Tongue (tissue), 2 donors: ENCODE data around the gene PLAC9. TPM values are rescaled to one million over a fixed set of nuclear protein-coding genes. Genes with fewer than 3 reads are reported as not detected.
A peak's percentile ranks its signal among the peaks of the same experiment; 100 is the strongest.

Source experiments
- DNase-seq: peaks from one replicate; pipeline ENCODE4 v3.0.0-alpha.2; 2015
- total RNA-seq: library from RNA; depleted of rRNA; stranded (reverse); fragments of >200 nt; gene quantifications from one replicate; pipeline ENCODE4 v1.2.3, GENCODE V29; 2014

Gene PLAC9
- total RNA-seq, 1 donor from 2014 or later = 31.2 TPM

GRCh38 chr10:80184291-80184690, 51.8 kb downstream of the PLAC9 start:
- no peak for DNase-seq

GRCh38 chr10:80185578-80186299, 53.2 kb downstream of the PLAC9 start:
- DNase-seq = no peak

- no peak for DNase-seq
Observed at GRCh38 chr10:80186364-80187012, 54.0 kb downstream of the PLAC9 start.

- DNase-seq = no peak
Observed at GRCh38 chr10:80187060-80187459, 54.5 kb downstream of the PLAC9 start.

GRCh38 chr10:80187465-80188409, 55.2 kb downstream of the PLAC9 start:
- no peak for DNase-seq

GRCh38 chr10:80188713-80189112, 56.2 kb downstream of the PLAC9 start:
- DNase-seq = no peak

GRCh38 chr10:80191589-80192270, 59.2 kb downstream of the PLAC9 start:
- DNase-seq = no peak

GRCh38 chr10:80192553-80192952, 60.0 kb downstream of the PLAC9 start:
- DNase-seq = no peak

- peak; percentile 64 for DNase-seq
Observed at GRCh38 chr10:80194373-80195045, 62.0 kb downstream of the PLAC9 start.

Other genes with a start within 250 kb of the PLAC9 start
- 1.2 TPM for gene SFTPD, start 183.6 kb upstream of the PLAC9 start, total RNA-seq
- 7.3 TPM for gene TMEM254, start 54.1 kb upstream of the PLAC9 start, total RNA-seq
- 78.5 TPM for gene ANXA11, start 72.8 kb downstream of the PLAC9 start, total RNA-seq
- 0.31 TPM for gene MAT1A, start 156.9 kb downstream of the PLAC9 start, total RNA-seq
- not detected for gene DYDC1, start 224.0 kb downstream of the PLAC9 start, total RNA-seq
- not detected for gene DYDC2, start 224.1 kb downstream of the PLAC9 start, total RNA-seq